GM12878 (cell line): ENCODE data around the gene OPN5. TPM values are rescaled to one million over a fixed set of nuclear protein-coding genes. Genes with fewer than 3 reads are reported as not detected.

Source experiments
- ATAC-seq: fragments of 200-7000 bp; cut with Tn5 transposase; 3 replicates; pipeline ENCODE4 v1.9.1; 2020; ENCODE audit warnings: mild to moderate bottlenecking, moderate library complexity
- Bru-seq: library from RNA; stranded (reverse); fragments of 400-500 nt; gene quantifications from one replicate; lab custom pipeline; 2021; lab: Mats Ljungman, UMichigan
- BruChase-seq, 2 experiments: library from RNA; stranded (reverse); fragments of 400-500 nt; gene quantifications; one replicate each; lab custom pipeline; 2021; lab: Mats Ljungman, UMichigan
- BruUV-seq: library from RNA; stranded (reverse); fragments of 400-500 nt; replicated peaks from 2 replicates; lab custom pipeline; 2021; lab: Mats Ljungman, UMichigan
- CTCF ChIA-PET: fragments of 300-600 bp; sonication (Branson Sonifier 250); formaldehyde crosslinking; extraction: SDS; loops from one replicate; lab custom pipeline; 2021; ENCODE audit warnings: inconsistent platforms; lab: Yijun Ruan, JAX
- POLR2A ChIA-PET: fragments of 350-600 bp; formaldehyde crosslinking; extraction: SDS; loops from one replicate; lab custom pipeline; 2021; ENCODE audit warnings: inconsistent platforms; lab: Charles Lee
- RAD21 ChIA-PET: fragments of 300-600 bp; sonication (Branson Sonifier 250); formaldehyde crosslinking; loops from one replicate; lab custom pipeline; 2023; ENCODE audit warnings: antibody characterized with exemption; ENCODE audit not compliant: unreplicated experiment; lab: Charles Lee
- SMC1A ChIA-PET: fragments of 300-600 bp; sonication (Branson Sonifier 250); formaldehyde crosslinking; loops from one replicate; lab custom pipeline; 2023; ENCODE audit not compliant: unreplicated experiment, uncharacterized antibody; lab: Charles Lee
- DNase-seq: peaks from one replicate; pipeline ENCODE4 v3.0.0-alpha.2; 2011; ENCODE audit warnings: low read depth, low spot score
- FAIRE-seq: peaks from 3 replicates; lab custom pipeline; 2011; peaks lifted over from hg19 to GRCh38; lab: Jason Lieb, UNC
- H2AFZ ChIP-seq: 2 replicates; pipeline ENCODE4 v1.6.0; 2011; ENCODE audit warnings: low read depth, low read length, control low read depth; ENCODE audit not compliant: control insufficient read depth
- H3K27ac ChIP-seq: 2 replicates; pipeline ENCODE4 v1.5.1; 2011; ENCODE audit warnings: control low read depth; ENCODE audit not compliant: control insufficient read depth, insufficient read depth
- H3K27me3 ChIP-seq, 2 experiments: replicated peaks in 1 of 2; 2 replicates each; pipeline versions ENCODE4 v1.6.0 to v1.6.1; 2011; ENCODE audit warnings: low read length in 1 of 2; ENCODE audit not compliant: control insufficient read depth in 2 of 2, insufficient read depth in 2 of 2
- H3K36me3 ChIP-seq, 2 experiments: 2 replicates each; pipeline ENCODE4 v1.5.1; 2011; ENCODE audit warnings: low read length in 1 of 2; ENCODE audit not compliant: control insufficient read depth in 2 of 2, insufficient read depth in 2 of 2
- H3K4me1 ChIP-seq: 2 replicates; pipeline ENCODE4 v1.6.1; 2011; ENCODE audit warnings: mild to moderate bottlenecking, low read length, moderate library complexity, mixed read lengths; ENCODE audit not compliant: control insufficient read depth, insufficient read depth
- H3K4me2 ChIP-seq: 2 replicates; pipeline ENCODE4 v1.6.0; 2011; ENCODE audit warnings: control low read depth; ENCODE audit not compliant: control insufficient read depth, insufficient read depth
- H3K4me3 ChIP-seq: fragments of 200-600 bp; sonication (generic); 2 replicates; pipeline ENCODE4 v1.5.1; 2016
- H3K79me2 ChIP-seq: 2 replicates; pipeline ENCODE4 v1.6.0; 2011; ENCODE audit warnings: low read length; ENCODE audit not compliant: control insufficient read depth, insufficient read depth
- H3K9ac ChIP-seq: 2 replicates; pipeline ENCODE4 v1.8.0; 2011; ENCODE audit warnings: low read length, control low read depth, mixed read lengths; ENCODE audit not compliant: control insufficient read depth, insufficient read depth
- H3K9me3 ChIP-seq: replicated peaks from 3 replicates; pipeline ENCODE4 v1.5.1; 2011; ENCODE audit warnings: mild to moderate bottlenecking, low read length; ENCODE audit not compliant: control insufficient read depth, insufficient read depth
- H4K20me1 ChIP-seq: 2 replicates; pipeline ENCODE4 v1.6.0; 2011; ENCODE audit not compliant: control insufficient read depth, insufficient read depth
- EED ChIP-seq: sonication (generic); IDR thresholded peaks from 2 replicates; pipeline ENCODE4 v1.6.1; 2016; ENCODE audit warnings: antibody characterized with exemption, low read depth
- JUNB ChIP-seq: IDR thresholded peaks from 2 replicates; pipeline ENCODE4 v1.6.1; 2016; ENCODE audit warnings: antibody characterized with exemption, mild to moderate bottlenecking
- JUND ChIP-seq: IDR thresholded peaks from 2 replicates; pipeline ENCODE4 v1.6.1; 2012; ENCODE audit warnings: low read depth, mild to moderate bottlenecking, low read length, improper control_type of control experiment, moderate library complexity
- PAX8 ChIP-seq: fragments of 450-650 bp; IDR thresholded peaks from 2 replicates; pipeline ENCODE4 v1.6.1; 2017; ENCODE audit warnings: mild to moderate bottlenecking, moderate library complexity
- SRF ChIP-seq, 2 experiments: IDR thresholded peaks; 2 replicates each; pipeline ENCODE4 v1.6.1; 2011; ENCODE audit warnings: low read depth in 2 of 2, low read length in 2 of 2, mild to moderate bottlenecking in 1 of 2, moderate library complexity in 1 of 2
- TARDBP ChIP-seq: IDR thresholded peaks from 2 replicates; pipeline ENCODE4 v1.6.1; 2016; ENCODE audit warnings: borderline replicate concordance
- WGBS: methylation state at CpG from one replicate; pipeline ENCODE4 v1.1.6; 2016; ENCODE audit warnings: low lambda C conversion rate; ENCODE audit not compliant: insufficient replicate concordance, insufficient coverage; ENCODE audit errors: missing lambda C conversion rate; 5-methylcytosine and 5-hydroxymethylcytosine counted together
- in situ Hi-C: fragments of 300-500 bp; cut with MboI; formaldehyde crosslinking; loops from 9 replicates; pipeline ENCODE4 v1.14.3; 2018; ENCODE audit warnings: mixed read lengths
- intact Hi-C: fragments of 100-400 bp; cut with micrococcal nuclease; formaldehyde crosslinking; loops from one replicate; pipeline ENCODE4 v1.14.2; 2022; ENCODE audit not compliant: unreplicated experiment
- long read RNA-seq, 2 experiments: library from polyadenylated mRNA; unstranded; transcript quantifications; one replicate each; pipeline ENCODE4 v2.0.0, GENCODE V29; 2019 to 2020
- polyA minus RNA-seq, 3 experiments: library from RNA; depleted of rRNA, polyadenylated mRNA; stranded (reverse); fragments of >200 nt; gene quantifications; 2 replicates each; pipeline ENCODE4 v1.2.3, GENCODE V29; 2011
- polyA plus RNA-seq, 11 experiments: library from polyadenylated mRNA; depleted of rRNA in 4 of 11; unstranded in 6 of 11; stranded (reverse) in 5 of 11; fragments of >200 nt; fragmentation: Nextera tagmentation in 4 of 11; fragmentation: Illumina TruSeq in 1 of 11; extraction: Ambion mirVana in 4 of 11; extraction: Trizol in 1 of 11; gene quantifications; 1 replicate in 1 of 11; 2 replicates in 10 of 11; pipeline versions ENCODE4 v1.2.1 to v1.2.3, GENCODE V29; 2011 to 2016; ENCODE audit warnings: inconsistent platforms in 2 of 11, missing spikeins in 2 of 11, low read depth in 1 of 11
- total RNA-seq, 4 experiments: library from RNA; depleted of rRNA in 3 of 4; stranded (reverse); fragments of >200 nt in 3 of 4; fragmentation: Illumina TruSeq in 1 of 4; extraction: Trizol in 1 of 4; gene quantifications; 2 replicates each; pipeline versions ENCODE4 v1.2.1 to v1.2.3, GENCODE V29; 2013 to 2021

The OPN5 gene
- total RNA-seq (2013; cell fraction: nucleolus; rRNA removed) = not detected in 2 replicates
- total RNA-seq (2014; rRNA removed) (not detected in 2 replicates), total RNA-seq (2014; rRNA removed; fragmentation: Illumina TruSeq; extraction: Trizol) (not detected in 2 replicates), total RNA-seq (2021) (not detected in 2 replicates), polyA plus RNA-seq (2011; rRNA removed) (not detected in 2 replicates), polyA plus RNA-seq (2014; fragmentation: Illumina TruSeq; extraction: Trizol) (not detected in 2 replicates), polyA plus RNA-seq (2014; fragmentation: Nextera tagmentation; extraction: Ambion mirVana) (not detected), polyA plus RNA-seq (2014; rRNA removed) (not detected in 2 replicates), polyA plus RNA-seq (2016; fragmentation: Nextera tagmentation; extraction: Ambion mirVana) (not detected), polyA minus RNA-seq (2011; rRNA and poly(A)+ RNA removed) (not detected in 2 replicates), Bru-seq, nascent RNA (not detected), BruChase-seq, experiment 1, labeled RNA remaining after a 6-hour chase (percentile 4 among the genes with signal in this experiment), BruChase-seq, experiment 2, labeled RNA remaining after a 2-hour chase (percentile 5 among the genes with signal in this experiment)
- polyA plus RNA-seq (2011; ENCODE audit: low read depth) = not detected
- not detected in 2 replicates for polyA plus RNA-seq (2011; cell fraction: cytosol; rRNA removed)
- not detected in 2 replicates for polyA plus RNA-seq (2011; cell fraction: nucleus; rRNA removed)
- polyA plus RNA-seq (2012) = not detected in 2 replicates
- not detected in 2 replicates for polyA minus RNA-seq (2011; cell fraction: cytosol; rRNA and poly(A)+ RNA removed)
- polyA minus RNA-seq (2011; cell fraction: nucleus; rRNA and poly(A)+ RNA removed) = not detected in 2 replicates
- long read RNA-seq, experiment 1 = 0 reads
- long read RNA-seq, experiment 2 = 0 reads

DNA sequence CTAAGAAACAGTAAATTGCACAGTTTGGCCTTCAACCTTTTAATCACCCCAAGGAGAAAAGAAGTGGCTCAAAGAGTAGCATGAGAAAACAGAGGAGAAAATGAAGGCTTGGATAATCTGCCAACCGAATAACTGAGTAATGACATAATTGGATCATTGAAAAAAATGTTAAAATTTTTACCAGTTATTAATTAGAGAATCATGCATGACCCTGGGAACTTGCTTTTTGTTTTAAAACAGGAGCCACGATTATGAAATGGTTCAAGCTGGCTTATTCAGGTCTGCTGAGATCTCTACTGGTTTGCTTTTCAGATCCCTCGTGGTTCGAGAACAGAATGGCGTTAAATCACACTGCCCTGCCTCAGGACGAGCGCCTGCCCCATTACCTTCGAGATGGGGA is at the start of gene OPN5:
Gene OPN5 (plus strand): TSS at position 301 of the 400 bp plus-strand sequence. CDS start 35 bp downstream, at position 336.
- BruUV-seq = no TSS peak
- no peak within 1 kb of the TSS for H3K4me2 ChIP-seq
- no peak for ATAC-seq
- POLR2A ChIA-PET = no interaction called here
- no peak for TF ChIP-seq EED
- TF ChIP-seq TARDBP = no peak
- TF ChIP-seq PAX8 = no peak
- no peak for TF ChIP-seq JUND
- no peak for TF ChIP-seq SRF (IDR thresholded peaks at IDR 0.05; ENCODE audit: low read depth in 2 of 2, low read length in 2 of 2)
- no peak for TF ChIP-seq JUNB
- TF ChIP-seq, all 136 proteins: peak for 0
- Histone ChIP-seq H3K27ac (no peak within 1 kb of the TSS), H3K4me3 (no peak within 1 kb of the TSS), H3K27me3 (peaks cover 0 to 2% of the 10 kb centered on the region in 2 experiments; a peak in 2 of 4 replicates), H3K4me1 (no peaks in the 10 kb centered on the region), H2AFZ (no peak within 1 kb of the TSS; the same call in 1 of the 2 replicates), H4K20me1 (no peaks in the 10 kb centered on the region), H3K9me3 (no peaks in the 10 kb centered on the region), H3K9ac (no peak within 1 kb of the TSS), H3K79me2 (no peaks in the 10 kb centered on the region), H3K36me3 (no peaks in the 10 kb centered on the region)
- intact Hi-C loops = loop anchor here (2.0 kb wide), 1 partner anchor 47 kb away; no protein-coding TSS in a partner anchor
- in situ Hi-C loops = loop anchor here (5.0 to 10.0 kb wide), 3 partner anchors 149 to 1626 kb away; no protein-coding TSS in a partner anchor
- RAD21 ChIA-PET = interaction anchor here (0.8 to 4.1 kb wide), 4 partner anchors 48 to 366 kb away, joined by 3 to 48 read pairs (median 8); no protein-coding TSS in a partner anchor
- no peak for FAIRE-seq
- CTCF ChIA-PET = interaction anchor here (0.7 to 6.9 kb wide), 16 partner anchors 7 to 520 kb away, joined by 3 to 117 read pairs (median 4); no protein-coding TSS in a partner anchor
- no peak for DNase-seq
- SMC1A ChIA-PET = interaction anchor here (0.6 to 3.1 kb wide), 13 partner anchors 9 to 368 kb away, joined by 3 to 41 read pairs (median 5); no protein-coding TSS in a partner anchor
- WGBS = 51% methylated on average over 8 of the region's 8 CpGs
